HG03039 (cell line): ENCODE results near the gene TANGO2.

Experiments used
- ATAC-seq: cut with Tn5 transposase; IDR thresholded peaks from one replicate; pipeline ENCODE4 v1.9.1; 2021; ENCODE audit warnings: mild to moderate bottlenecking, moderate library complexity; ENCODE audit not compliant: unreplicated experiment

Gene TANGO2

DNA sequence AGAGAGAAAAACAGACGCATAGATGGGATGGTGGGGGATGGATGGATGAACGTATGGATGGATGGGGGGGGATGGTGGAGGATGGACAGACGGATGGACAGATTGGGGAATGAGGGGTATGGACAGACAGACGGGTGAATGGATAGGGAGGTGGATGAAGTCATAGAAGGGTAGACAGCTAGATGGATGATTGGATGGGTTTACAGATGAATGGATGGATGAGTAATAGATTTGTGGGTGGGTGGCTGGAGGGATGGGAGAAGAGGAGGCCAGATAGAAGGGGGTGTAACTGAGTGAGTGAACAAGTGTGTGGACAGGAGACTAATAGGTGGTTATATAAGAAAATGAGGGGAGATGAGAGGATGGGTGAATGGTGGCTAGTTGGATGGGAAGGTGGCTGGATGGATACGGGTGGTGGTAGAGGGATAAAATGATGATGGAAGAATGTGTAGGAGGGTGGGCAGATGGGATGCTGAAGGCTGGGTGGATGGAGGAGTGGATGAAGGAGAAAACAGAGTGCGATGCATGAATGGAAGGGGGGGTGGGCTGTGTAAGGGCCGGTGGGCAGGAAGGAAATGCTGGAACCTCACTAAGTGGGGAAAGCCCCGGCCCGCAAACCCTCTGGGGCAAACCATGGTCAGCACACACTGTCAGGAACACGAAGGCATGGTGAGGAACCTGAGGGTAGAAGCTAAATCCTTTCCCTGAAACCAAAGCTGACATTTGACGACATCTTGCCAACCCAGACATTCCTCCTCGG, 25.9 kb upstream of the TANGO2 start:
- no peak for ATAC-seq

DNA sequence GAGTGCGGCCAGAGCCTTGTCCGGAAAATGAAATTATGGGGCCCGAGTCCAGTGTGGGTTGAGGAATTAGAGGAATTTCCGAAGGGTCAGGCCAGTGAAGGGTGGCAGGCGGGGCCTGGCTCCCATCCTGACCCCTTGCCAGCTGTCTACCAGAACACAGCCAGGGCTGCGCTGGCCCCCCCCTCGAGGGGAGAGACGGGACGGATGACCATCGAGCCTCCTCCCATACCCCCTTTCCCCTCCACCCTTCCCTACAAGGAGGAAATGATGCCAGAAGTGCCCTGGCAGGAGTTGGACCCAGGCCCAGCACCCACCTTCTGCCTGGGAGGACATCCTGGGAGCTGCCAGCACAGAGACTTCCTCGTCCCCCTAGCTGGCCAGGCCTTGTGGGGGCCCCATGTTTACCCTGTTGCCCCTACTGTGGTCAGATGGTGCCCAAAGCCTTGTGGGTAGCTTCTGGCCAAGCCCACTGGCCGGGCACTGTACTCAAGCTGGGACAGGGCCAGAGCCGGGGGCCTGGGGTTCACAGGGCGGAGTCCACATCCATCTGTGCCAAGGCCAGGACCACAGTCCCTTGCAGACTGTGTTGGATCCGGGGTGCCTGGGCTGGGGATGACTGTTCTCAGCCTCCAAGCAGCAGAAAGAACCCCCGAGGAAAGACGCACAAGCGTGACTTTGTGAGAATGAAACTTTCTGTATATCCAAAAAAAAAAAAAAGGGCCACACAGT, 25.1 kb upstream of the TANGO2 start:
- no peak for ATAC-seq

DNA sequence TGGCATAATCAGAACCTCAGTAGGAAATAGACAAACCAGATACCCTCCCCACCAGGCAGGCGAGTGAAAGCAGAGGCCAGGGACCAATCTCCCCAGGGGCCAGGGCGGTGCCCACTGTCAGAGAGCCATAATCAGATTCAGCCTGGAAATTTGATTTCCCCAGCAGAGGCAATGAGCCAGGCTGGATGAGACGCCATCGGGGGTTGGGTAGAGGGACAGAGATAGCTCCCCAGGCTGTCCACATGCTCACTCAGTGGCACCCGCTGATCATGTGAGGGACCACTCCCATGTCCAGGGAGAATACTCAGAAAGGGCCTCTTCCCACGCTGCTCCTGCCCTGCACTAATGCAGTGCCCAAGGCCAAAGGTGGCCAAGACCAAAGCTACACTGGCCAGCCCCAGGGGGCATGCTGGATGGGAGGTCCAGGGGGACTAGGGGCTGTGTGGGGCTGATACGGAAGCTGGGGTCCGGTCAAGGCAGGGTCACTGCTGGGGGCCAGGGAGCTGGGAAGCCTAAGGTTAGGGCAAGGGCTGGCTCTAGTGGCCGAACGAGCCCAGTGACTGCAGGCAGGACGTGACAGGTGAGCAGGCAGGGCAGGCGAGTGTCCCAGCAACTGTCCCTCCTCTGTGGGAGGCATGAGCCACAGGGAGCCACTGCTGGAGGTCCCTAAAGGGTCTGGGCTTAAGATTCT, 24.1 kb upstream of the TANGO2 start:
- ATAC-seq: no peak

DNA sequence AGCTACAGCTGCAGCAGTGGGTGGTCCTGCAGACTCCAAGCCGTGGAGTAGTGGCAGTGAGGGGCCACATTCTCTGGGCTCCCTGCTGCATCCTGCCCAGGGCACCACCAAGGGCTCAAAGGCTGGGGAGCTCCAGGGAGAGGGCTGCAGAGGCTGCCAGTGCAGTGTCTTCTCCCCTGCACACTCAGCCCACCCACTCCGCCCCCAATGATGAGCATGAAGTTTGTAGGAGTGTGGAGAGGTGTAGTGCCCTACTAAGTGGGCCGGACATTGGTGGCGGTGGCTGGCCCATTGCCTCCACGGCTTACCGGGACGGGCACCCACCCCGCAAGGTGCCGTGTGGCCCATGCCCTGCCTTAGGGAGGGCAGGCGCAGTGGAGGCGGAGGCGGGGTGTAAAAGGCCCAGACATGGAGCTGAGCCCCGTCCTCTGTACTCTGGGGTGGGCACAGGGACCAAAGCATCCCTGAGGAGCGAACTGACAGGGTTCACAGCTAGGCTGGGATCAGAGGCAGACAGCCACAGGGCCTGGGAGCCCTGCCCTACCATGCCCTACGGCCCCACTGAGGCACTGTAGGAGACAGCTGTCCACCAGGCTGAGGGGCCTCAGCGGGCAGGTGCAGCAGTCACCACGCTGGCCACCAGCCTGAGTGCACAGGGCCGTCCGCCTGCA, 23.2 kb upstream of the TANGO2 start:
- no peak for ATAC-seq

DNA sequence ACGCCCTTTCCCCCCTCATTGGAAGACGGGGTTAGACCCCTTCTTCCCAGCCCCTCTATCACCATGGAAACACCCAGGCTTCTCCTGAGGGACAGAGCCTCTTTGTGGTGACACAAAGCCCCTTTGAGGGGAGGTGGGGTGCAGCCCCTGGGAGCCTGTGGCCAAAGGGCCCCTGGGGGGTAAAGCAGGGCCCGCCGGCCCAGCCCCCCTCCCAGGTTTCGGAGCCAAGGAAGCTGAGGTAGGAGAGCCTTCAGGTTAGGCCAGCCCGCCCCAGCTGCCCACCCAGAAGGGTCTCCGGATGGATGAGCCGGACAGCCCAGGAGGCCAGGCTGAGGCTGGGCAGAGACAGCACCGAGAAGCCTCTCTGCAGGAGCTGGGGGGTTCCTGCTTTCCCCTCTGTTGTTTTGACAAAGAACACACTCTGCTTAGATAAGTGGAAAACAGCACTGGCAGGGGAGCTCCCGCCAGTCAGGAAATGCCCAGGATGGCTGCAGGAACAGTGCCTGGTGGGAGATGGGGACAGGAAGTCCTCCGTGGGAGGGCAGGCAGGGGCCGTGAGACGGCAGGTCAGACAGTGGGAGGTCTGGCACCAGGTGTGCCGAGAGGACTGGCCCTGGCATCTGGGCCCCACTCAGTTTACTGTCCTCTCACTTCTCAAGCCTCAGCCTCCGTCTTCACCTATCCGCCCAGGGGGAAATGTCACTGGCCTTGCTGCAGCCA, 22.5 kb upstream of the TANGO2 start:
- ATAC-seq: no peak

DNA sequence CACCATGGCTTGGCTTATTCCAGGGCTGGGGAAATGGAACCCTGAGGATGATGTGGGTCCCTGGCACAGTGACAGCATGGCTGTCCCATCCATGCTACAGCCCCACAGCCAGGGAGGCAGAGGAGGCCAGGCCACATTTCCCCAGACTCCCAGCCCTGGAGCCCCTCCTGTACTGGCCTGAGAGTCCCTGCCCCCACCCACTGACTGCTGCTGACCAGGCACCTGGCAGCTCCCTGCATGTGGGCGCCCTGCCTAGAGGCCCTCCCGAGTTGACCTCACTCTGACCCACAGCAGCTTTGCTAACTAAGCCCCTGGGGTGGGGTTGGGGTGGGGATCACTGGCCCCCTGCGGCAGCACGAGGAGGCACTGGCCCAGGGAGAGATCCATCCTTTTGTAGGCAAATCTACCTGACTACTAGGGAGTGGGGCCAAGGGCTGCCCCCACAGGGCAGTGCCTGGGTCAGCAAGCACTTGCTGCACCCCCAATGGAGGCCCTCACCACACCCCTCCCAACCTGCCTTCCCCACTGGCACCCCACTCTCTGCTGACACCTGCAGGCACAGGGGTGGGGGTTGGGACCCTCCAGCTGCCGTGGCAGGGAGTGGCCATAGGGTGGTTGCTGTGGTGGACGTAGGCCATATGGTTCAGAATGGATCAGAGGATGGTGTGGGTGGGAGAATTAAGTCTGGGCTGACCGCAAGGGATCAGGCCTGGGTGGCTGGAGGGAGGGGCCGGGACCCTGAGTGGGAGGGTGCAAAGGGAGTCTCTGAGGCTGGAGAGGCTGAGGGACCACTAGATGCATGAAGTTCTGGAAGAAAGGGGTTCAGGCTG, 21.7 kb upstream of the TANGO2 start:
- no peak for ATAC-seq

DNA sequence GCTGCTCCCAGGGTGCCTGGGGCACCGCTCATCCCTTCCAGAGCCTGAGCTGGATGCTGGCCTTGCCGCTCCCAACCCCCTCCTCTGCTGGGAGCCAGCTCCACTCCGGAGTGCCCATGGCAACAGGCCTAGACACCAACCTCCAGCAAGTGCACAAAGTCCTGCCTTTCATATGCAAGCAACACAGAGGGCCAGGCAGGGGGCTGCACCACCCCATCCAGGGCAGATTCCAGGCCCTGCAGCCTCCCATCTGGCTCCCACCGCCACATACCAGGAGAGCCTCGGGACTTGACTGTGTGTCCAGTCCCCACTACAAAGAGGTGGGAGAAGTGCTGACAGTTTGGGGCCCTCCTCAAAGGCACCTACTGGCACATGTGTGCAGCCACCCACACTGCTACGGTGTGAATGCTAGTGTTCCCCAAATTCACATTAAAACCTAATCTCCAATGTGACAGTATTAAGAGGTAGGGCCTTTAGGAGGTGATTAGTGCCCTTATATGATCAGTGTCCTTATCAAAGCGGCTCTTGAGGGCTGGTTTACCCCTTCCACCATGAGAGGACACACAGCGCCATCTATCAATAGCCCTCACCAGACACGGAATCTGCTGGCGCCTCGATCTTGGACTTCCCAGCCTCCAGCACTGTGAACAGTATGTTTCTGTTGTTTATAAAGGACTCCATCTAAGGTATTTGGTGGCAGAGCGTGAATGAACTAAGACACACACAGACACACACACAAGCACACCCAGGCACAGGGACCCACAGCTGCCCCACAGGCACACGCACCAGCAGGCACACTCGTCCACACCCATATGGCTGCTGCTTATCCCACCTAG, 20.4 kb upstream of the TANGO2 start:
- ATAC-seq: no peak

DNA sequence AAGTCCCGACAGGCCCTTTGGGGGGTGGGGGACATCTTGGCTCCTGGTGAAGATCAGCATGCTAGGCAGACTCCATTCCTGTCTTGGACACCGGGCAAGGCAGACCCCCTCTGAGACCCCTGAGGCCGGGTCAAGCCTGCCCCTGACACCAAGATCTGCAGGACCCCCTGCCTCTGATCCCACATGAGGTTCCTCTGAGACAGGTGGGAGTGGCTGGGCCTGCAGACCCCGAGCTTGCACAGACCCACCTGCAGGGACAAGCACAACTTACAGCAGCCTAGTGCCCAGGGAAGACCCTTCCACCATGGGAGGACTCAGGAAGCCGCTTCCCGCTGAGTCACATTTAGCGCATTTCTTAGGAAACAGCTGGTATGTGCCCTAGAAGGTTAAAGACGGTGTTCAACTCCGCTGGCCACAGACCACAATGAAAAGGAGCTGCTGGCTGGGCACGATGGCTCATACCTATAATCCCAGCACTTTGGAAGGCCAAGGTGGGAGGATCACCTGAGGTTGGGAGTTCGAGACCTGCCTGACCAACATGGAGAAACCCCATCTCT, 19.8 kb upstream of the TANGO2 start:
- ATAC-seq: no peak

DNA sequence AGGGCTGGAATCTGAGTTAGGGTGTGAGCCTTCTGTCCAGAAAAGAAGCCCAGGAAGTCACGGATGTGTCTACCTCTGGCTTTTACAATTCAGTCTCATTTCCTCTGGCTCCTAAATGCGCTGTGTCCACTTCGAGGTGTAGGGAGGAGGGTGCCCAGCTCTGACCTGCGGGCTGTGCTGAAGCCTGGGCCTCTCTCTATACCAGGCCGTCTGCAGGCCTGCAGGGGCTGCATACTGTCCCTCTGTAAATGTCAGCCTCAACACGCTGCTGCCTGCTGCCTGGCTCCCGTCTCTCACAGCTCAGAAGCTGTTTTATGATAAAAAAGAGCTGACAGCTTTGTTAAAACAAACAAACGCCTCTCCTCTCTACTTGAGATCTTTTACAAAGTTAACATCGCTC, 18.8 kb upstream of the TANGO2 start:
- ATAC-seq: no peak

DNA sequence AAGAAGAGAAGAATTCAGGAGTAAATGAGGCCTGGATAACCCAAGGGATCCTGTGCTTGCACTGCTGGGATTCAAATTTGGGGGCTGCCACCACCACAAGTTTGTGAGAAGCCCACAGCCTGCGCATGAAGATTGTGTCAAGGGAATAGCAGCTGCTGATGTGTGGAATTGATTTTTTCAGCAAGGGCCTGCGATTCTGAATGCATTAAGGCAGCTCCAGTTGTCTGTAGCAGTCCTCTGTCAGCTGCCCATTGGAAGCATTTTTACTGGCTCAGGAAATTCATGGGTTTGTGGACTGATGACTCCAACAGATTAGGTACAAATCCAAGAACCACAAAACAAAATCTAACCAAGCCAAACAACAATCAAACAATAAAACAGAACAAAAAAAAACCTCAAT, 18.3 kb upstream of the TANGO2 start:
- ATAC-seq: no peak

DNA sequence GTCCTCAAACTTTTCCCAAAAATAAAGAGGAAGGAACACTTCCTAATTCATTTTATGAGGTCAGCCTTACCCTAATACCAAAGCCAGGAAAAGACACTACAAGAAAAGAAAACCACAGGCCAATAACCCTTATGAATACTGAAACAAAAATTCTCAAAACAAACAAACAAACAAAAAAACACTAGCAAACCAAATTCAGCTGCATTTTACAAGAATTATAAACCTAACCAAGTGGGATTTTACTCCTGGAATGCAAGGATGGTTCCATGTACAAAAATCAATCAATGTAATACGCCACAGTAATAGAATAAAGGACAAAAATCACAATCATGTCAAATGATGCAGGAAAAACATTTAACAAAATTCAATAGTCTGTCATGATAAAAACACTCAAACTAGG, 17.6 kb upstream of the TANGO2 start:
- ATAC-seq: no peak

DNA sequence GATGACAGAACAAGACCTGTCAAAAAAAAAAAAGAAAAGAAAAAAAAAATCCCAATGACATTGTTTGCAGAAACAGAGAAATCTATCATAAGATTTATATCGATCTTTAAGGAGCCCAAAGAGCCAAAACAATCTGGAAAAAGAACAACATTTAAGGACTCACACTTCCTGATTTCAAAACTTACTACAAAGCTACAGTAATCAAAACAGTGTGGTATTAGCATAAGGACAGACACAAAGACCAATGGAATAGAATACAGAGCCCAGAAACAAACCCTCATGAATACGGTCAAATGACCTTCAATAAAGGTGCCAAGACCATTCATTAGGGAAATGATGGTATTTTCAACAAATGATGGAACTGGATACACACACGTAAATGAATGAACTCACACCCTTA, 16.4 kb upstream of the TANGO2 start:
- ATAC-seq: no peak

DNA sequence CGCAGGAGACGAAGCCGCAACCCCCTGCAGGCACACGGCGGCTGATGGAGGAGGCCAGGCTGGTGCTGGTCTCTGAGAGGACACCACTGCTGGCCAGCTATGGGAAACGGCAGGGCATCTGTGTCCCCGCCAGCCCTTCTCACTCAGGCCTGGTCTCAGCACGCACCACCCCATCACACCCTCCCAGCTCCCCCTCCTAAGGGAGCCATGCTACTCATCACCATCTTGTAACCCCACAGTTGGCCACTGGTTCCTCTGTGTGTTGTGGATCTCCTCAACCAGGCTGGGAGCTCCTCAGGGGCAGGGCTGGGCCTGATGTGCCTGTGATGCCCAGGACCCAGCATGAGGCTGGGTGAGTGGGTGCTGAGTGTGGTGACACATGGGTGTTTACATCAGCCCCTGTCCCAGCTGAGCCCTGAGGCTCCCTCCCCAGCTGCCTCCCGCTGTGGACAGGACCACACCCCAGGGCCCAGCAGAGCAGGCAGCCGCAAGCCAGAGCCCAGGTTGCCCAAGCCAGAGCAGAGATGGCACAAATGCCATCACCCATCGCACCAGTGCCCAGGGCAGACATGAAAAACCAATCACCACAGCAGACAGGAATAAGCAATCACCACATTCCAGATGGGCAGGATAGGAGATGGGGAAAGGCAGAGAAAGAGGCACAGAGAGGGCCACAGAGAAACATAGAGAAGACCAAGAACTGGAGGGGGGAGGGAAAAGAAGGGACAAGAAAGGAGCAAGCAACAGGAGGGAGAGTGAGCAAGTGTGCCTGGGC, 12.5 kb upstream of the TANGO2 start:
- no peak for ATAC-seq

DNA sequence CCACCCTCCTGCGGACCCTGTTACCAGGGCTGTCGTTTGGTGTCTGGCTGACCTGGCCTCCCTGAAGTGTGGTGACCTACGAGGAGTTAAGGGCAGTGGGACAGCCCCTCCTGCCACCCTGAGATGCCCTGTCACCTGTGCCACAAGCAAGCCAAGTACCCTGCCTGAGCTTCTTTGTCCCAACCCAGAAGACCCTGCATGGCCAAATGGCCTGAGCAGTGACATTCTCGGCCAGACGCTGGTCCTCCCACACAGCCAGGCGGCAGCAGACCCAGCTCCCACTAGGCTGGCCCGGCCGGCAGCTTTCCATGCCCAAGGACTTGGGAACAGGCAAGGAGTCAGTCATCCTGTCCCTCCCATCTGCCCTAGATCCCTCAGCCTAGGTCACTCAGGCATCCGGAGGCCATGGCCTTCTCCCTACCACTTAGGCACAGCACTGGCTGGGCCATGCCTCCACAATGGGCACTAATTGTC, 11.9 kb upstream of the TANGO2 start:
- no peak for ATAC-seq

DNA sequence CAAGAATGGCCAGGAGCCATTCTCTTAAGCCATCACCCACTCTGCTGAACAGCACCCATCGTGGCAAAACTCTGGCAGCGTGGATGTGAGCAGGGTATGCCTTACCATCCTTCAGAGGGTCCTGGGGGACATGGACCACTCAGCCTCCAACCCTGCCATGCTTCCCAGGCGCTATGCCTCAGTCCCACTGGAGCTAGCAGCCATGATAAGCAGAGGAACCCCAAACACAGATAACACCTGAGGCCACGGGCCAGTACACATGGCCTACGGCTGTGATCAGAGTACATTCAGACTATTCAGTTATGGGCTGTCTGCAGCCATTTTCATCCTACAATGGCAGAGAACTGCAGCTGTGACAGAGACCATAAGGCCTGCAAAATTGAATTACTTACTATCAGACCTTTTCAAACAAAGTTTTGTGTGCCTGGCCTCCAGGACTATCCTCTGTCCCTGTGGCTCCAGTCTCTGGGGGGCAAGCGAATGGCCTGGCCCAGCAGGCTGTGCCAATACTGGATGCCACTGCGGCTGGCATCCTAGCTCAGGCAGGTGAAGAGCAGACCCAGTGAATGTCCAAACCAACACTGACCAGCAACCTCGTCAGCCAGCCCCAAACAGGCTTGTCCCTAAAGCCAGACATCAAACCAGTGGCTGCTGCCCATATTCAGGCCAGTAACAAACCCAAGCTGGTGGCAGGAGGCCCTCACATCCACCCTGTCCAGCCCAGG, 11.2 kb upstream of the TANGO2 start:
- ATAC-seq: no peak

DNA sequence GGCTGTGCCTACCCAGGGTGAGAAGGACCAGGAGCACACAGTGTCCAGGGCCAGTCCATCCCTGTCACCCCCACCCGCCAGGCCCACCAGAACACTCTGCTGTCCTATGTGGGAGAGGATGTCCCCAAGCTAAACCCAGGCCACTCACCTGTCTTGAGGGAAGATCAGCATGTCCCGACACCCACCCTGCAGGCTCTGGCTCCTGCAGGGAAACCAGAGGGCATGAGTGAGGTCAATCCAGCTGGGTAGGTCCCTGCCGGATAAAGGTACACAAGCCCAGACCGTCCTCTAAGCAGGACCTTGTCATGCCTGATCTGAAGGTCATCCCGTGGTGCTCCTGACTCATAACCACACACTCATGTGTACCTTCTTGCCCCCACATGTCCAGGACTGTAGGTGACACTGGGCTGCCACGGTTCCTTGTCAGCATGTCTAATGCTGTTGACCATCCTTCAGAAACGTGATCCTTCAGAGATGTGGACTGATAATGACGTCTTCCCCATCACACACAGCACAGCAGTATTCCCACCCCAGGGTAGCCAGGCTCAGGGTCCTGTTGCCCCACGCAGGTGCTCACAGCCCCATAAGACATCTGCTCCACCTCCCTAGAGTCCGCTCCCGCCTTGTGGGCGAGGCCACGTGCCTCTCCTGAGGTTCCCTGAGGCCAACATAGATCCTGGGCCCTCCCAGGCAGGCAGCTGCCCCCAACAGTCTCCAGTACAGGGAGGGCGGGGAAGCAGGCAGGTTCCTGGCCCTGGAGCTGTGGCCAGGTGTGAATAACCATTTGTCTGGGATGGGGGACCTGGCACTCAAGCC, 10.4 kb upstream of the TANGO2 start:
- no peak for ATAC-seq
